ENCODE results near the gene PPP4R1.

GRCh38 chr18:9563331-9563730 lies 51.0 kb downstream of the PPP4R1 start:
- TF ChIP-seq GATA2 (IDR thresholded peaks at IDR 0.05; ENCODE audit: low read depth, low read length), result no peak
- TF ChIP-seq GATA3 (IDR thresholded peaks at IDR 0.05; ENCODE audit: low read depth, low read length), result no peak

Measured in SH-SY5Y (cell line).